NCI-H510A treated with DMSO at 0.1 percent for 48 hours (cell line): ENCODE results near the gene WHRN.

Source experiments
- DNase-seq: peaks from one replicate; lab custom pipeline; 2025; lab: John Stamatoyannopoulos, UW

Gene WHRN

GRCh38 chr9:114448706-114449105 lies 56.6 kb downstream of the WHRN start:
- no peak for DNase-seq

GRCh38 chr9:114446672-114447450 lies 58.4 kb downstream of the WHRN start:
- DNase-seq, result no peak

DNA sequence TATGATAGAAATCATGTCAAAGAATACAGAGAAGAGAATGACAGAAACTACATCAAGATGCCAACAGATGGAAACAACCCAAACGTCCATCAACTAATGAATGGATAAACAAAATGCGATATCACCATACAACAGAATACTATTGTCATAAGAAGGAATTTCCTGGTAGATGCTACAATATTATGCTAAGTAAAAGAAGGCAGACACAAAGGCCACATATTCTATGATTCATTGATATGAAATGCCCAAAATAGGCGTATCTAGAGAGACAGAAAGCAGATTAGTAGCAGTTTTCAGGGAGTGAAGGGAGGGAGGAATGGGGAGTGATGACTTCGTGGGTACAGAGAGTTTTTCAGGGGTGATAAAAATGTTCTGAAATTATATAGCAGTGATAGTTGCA lies 59.2 kb downstream of the WHRN start:
- no peak for DNase-seq

GRCh38 chr9:114445616-114446015 lies 59.7 kb downstream of the WHRN start:
- DNase-seq, result no peak

DNA sequence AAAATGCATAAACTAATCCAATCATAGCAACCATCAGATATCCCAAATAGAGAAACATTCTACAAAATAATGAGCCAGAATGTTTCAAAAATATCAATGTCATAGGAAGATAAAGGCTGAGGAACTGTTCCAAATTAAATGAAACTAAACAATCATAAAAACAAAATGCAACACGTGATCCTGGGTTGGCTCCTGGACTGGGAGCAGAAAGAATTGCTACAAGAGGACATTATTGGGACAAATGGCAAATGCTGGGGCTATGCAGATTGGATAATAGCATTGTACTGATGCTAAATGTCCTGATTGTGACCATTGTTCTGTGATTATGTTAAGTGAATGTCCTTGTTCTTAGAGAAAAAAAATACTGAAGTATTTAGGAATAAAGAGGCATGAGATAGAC lies 63.3 kb downstream of the WHRN start:
- DNase-seq, result no peak

DNA sequence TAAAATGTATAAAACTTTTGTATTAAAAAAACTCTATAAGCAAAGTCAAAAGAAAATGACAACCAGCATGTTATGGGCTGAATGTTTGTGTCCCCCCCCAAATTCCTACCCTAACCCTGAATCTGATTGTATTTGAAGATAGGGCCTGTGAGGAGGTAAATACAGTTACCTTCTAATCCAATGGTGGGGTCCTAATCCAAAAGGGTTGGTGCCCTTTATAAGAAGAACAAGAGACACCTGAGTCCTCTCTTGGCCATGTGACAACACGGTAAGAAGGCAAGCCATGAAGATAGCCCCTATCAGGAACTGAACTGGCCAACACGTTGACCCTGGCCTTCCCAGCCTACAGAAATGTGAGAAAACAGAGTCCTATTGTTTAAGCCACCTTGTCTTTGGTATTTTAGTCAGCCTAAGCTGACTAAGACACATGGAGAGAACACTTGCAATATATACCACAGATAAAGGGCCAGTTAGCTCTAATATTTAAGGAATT lies 67.8 kb downstream of the WHRN start:
- no peak for DNase-seq

DNA sequence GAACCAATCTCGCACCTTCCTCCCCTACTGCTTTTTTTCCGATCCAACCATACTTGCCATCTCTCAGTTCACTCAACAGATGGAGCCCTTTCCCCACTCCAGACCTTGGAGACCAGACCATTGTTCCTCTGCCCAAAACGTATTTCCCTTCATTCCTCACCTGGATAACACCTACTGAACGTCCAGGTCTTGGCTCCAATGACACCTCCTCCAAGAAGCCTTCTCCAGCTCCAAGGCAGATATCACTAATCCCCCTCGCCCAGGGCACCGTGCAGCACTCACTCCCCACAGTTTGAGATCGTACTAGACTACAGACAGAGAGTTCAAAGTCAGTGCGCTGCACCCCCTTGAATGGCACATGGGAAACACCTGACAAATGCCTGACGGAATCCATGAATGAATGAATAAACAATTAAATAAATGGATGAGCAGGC lies 70.4 kb downstream of the WHRN start:
- DNase-seq, result peak; percentile 49

GRCh38 chr9:114433720-114434255 lies 71.5 kb downstream of the WHRN start:
- no peak for DNase-seq

GRCh38 chr9:114433086-114433485 lies 72.2 kb downstream of the WHRN start:
- no peak for DNase-seq

DNA sequence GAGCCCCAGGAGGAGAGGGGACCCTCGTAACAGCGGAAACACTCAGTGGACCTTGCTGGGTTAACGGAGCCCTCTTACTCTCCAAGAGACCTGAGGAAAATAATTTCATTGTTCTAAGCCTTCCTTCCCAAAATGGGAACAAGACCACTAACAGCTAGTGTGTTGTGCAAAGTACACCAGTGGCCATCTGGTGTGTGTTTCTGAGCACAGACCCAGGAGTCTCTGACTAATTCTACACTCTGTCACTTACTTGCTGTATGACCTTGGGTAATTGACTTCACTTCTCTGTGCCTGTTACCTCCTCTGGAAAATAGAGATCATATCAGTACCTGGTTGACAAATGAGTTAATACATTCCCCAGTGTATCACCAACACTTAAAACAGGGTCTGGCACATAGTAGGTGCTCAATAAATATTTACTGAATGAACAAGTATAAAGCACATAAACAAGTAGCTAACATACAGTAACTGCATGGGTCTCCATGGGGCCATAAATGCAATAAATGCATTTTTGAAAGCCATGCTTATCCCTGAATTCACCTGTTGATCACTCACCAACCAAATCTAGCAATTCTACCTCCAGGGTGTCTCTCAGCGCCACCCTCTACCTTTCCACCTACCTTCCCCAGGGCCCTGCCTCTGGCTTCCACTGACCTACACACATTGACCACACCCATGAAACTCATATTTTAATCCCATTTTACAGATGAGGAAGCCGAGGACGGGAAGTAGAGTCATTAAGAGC lies 72.8 kb downstream of the WHRN start:
- DNase-seq, result no peak

DNA sequence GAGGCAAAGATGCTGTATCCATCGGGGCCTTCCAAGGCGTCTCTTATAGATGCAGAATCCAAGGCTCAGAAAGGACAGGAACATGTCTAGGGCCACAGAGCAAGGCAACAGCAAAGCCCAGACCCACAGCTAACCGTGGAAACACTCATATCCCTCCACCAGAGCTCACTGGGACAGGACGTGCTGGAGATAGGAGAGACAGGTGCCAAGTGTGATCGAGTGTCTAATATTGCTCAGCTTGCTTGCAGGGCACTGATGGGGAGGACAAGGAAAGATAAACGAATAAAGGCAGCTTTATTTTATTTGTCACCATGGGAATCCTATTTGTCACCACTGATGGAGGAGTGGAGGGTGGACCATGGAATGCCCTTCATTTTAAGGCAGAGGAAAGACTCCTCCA lies 73.5 kb downstream of the WHRN start:
- no peak for DNase-seq

DNA sequence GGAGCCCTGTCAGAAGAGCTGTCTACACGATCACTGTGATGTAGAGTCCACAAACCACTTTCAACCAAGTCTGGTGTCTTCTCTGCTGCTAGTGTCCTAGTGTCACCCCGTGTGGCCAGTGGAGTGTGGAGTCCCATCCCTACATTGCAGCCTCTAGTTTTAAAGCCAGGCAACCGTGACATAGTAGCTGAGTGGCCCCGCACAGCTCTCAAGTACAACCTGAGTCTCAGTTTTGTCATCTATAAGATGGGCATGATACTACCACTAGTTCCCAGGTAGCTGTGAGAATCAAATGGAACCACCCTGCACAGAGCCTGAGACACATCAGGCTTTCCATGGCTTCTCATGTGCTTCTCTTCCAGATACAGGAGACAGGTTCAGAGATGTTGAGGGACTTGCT lies 74.3 kb downstream of the WHRN start:
- no peak for DNase-seq

DNA sequence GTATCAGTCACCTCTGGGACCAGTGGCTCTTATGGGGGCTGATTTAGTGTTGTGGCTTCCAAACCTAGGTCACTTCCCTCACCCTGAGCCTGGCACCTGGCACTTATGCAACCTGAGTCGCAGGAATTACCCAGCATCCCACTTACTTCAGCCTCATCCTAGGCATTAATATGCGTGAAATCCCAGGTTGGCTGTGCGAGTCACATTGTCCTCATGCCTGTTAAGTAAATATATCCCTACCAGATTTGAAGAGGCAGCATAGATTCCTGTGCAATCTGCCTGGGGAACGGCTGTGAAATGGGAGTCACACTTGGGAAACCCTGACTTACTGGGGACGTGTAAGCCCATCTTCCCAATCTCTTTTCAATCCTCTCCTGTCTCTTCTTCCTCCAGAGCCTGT lies 74.8 kb downstream of the WHRN start:
- peak; percentile 88 for DNase-seq

DNA sequence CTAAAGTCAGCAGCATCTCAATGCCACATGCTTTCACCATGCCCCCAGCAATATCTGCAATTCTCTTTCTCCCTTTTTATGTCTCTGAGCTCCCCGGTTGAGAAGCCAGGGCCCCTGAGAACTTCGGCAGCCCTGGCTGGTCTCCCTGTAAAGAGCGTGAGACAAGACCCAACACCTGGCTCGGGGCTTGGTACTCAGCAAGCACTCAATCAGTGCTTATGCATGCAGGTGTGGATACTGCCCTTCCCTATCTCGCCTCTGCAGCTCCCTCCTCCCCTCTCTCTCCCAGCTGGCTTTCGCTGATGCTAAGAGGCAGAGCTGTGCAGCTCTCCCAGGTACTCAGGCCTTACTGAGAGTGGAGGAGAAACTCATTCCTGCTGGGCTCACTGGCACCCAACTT lies 75.8 kb downstream of the WHRN start:
- DNase-seq, result peak; percentile 85

DNA sequence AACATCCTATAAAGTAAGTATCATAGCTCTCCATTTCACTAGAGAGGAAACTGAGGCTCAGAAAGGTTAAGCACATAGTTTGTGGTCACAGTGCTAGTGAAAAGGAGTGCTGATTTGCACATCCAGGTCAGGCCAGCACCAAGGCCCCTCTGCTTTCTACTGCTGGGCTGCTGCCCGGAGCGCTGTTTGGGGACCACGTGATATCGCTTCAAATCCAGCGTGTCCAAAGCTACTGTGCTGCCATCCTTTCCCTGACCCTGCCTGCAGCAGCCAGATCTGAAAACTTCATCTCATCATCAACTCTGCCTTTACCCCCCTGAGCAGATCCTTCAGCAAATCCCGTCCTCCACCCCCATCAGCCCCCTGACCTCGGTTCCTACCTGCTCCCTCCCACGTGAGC lies 76.8 kb downstream of the WHRN start:
- no peak for DNase-seq

DNA sequence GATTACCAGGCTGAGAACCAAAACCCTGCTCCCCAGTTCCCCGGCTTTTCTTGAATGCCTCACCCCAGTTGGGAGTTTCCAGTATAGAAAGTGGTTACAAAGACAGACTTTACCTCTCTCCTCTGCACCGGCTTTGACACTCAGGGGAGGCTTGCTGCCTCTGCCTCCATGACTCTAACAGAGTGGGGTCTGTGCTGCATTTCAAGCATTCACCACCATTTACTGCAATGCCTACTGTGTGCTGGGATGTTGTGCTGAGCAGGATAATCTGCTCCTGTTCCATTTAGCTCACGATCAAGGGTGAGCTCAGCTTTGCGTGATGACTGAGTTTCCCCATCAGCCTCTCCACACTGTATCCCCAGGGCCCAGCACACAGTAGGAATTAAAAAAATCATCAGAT lies 77.6 kb downstream of the WHRN start:
- no peak for DNase-seq

GRCh38 chr9:114426046-114426948 lies 79.0 kb downstream of the WHRN start:
- DNase-seq, result no peak

- no peak for DNase-seq
Observed at GRCh38 chr9:114425126-114425525, 80.1 kb downstream of the WHRN start.

DNA sequence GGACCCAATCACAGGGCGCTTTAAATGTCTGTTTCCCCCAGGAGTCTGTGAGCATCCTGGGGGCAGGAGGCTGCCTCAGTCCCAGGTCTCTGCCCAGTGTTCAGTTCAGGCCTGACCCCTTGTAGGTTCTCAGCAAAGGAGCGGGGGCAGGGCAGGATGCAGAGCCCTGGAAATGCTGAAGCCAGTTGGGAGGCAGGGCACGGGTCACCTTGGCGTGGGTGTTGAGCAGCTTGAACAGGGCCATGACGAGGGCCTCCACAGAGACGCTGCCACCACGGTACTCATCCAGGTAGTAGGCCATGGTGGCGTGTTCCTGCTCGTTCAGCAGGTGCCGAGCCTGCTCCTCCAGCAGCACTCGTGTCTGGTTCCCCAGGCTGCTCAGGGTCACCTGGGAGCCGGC lies 81.1 kb downstream of the WHRN start:
- DNase-seq, result no peak

GRCh38 chr9:114423181-114423580 lies 82.1 kb downstream of the WHRN start:
- DNase-seq, result no peak

GRCh38 chr9:114421147-114421546 lies 84.1 kb downstream of the WHRN start:
- DNase-seq, result no peak

GRCh38 chr9:114419796-114420195 lies 85.5 kb downstream of the WHRN start:
- DNase-seq, result no peak
